GM23338 (cell line): ENCODE results near the gene MKLN1. TPM values are rescaled to one million over a fixed set of nuclear protein-coding genes. Genes with fewer than 3 reads are reported as not detected.

Experiments used
- ATAC-seq: fragments of 200-7000 bp; cut with Tn5 transposase; 3 replicates; pipeline ENCODE4 v1.9.1; 2020
- DNase-seq: peaks from one replicate; pipeline ENCODE4 v3.0.0-alpha.2; 2015; ENCODE audit warnings: low spot score
- H2AFZ ChIP-seq: fragments of 200-600 bp; sonication (generic); 2 replicates; pipeline ENCODE4 v1.8.0; 2016; ENCODE audit warnings: antibody characterized with exemption, mild to moderate bottlenecking, moderate library complexity
- H3F3A ChIP-seq: fragments of 200-600 bp; sonication (generic); replicated peaks from 2 replicates; pipeline ENCODE4 v1.8.0; 2017; ENCODE audit warnings: antibody characterized with exemption, mixed run types, low read depth
- H3K27ac ChIP-seq: fragments of 200-600 bp; sonication (generic); 2 replicates; pipeline ENCODE4 v1.6.1; 2016; ENCODE audit warnings: low read depth
- H3K27me3 ChIP-seq: fragments of 200-600 bp; sonication (generic); 2 replicates; pipeline ENCODE4 v1.8.0; 2016; ENCODE audit warnings: mild to moderate bottlenecking, mixed run types, moderate library complexity; ENCODE audit not compliant: insufficient read depth
- H3K36me3 ChIP-seq: fragments of 200-600 bp; sonication (generic); 2 replicates; pipeline ENCODE4 v1.8.0; 2016; ENCODE audit warnings: mild to moderate bottlenecking; ENCODE audit not compliant: insufficient read depth
- H3K4me1 ChIP-seq: fragments of 200-600 bp; sonication (generic); 2 replicates; pipeline ENCODE4 v1.8.0; 2016; ENCODE audit warnings: mild to moderate bottlenecking, moderate library complexity; ENCODE audit not compliant: insufficient read depth
- H3K4me2 ChIP-seq: fragments of 200-600 bp; sonication (generic); 2 replicates; pipeline ENCODE4 v1.7.1; 2017; ENCODE audit warnings: mixed run types
- H3K4me3 ChIP-seq: fragments of 200-600 bp; sonication (generic); 2 replicates; pipeline ENCODE4 v1.6.1; 2016; ENCODE audit warnings: mixed run types
- H3K79me2 ChIP-seq: fragments of 200-600 bp; sonication (generic); replicated peaks from 2 replicates; pipeline ENCODE4 v1.8.0; 2017; ENCODE audit warnings: mild to moderate bottlenecking; ENCODE audit not compliant: insufficient read depth
- H3K9me2 ChIP-seq: fragments of 200-600 bp; sonication (generic); 2 replicates; pipeline ENCODE4 v1.8.0; 2017; ENCODE audit not compliant: insufficient read depth
- H4K20me1 ChIP-seq: fragments of 200-600 bp; sonication (generic); replicated peaks from 2 replicates; pipeline ENCODE4 v1.8.0; 2017; ENCODE audit warnings: mild to moderate bottlenecking; ENCODE audit not compliant: insufficient read depth
- H3K27ac Mint-ChIP-seq: 2 replicates; pipeline ENCODE4 v1.8.0; 2020; ENCODE audit warnings: inconsistent platforms, mild to moderate bottlenecking, moderate library complexity, mixed read lengths
- H3K27me3 Mint-ChIP-seq: 3 replicates; pipeline ENCODE4 v1.8.0; 2022; ENCODE audit warnings: low read depth, mild to moderate bottlenecking, moderate library complexity, mixed read lengths, inconsistent platforms; ENCODE audit not compliant: insufficient read depth, poor library complexity
- H3K36me3 Mint-ChIP-seq: 3 replicates; pipeline ENCODE4 v1.8.0; 2021; ENCODE audit warnings: low read depth, mild to moderate bottlenecking, inconsistent platforms, moderate library complexity, mixed read lengths
- H3K4me1 Mint-ChIP-seq: 3 replicates; pipeline ENCODE4 v1.8.0; 2020; ENCODE audit warnings: mild to moderate bottlenecking, inconsistent platforms, mixed read lengths
- H3K4me3 Mint-ChIP-seq: 3 replicates; pipeline ENCODE4 v1.8.0; 2021; ENCODE audit warnings: moderate library complexity, mild to moderate bottlenecking, inconsistent platforms, mixed read lengths
- H3K9me3 Mint-ChIP-seq: 3 replicates; pipeline ENCODE4 v1.8.0; 2020; ENCODE audit warnings: moderate library complexity, mild to moderate bottlenecking, inconsistent platforms, mixed read lengths
- CTCF ChIP-seq, 2 experiments: fragments of 200-600 bp in 1 of 2; sonication (generic) in 1 of 2; conservative IDR thresholded peaks; 2 replicates each; pipeline versions ENCODE4 v1.5.1 to v1.6.1; 2016 to 2017; ENCODE audit warnings: antibody characterized with exemption in 2 of 2, low read depth in 2 of 2, mild to moderate bottlenecking in 2 of 2, moderate library complexity in 1 of 2
- EZH2 ChIP-seq: fragments of 200-600 bp; sonication (generic); IDR thresholded peaks from one replicate; pipeline ENCODE4 v1.8.0; 2017; ENCODE audit warnings: antibody characterized with exemption, mild to moderate bottlenecking, low read depth; ENCODE audit not compliant: unreplicated experiment
- EZH2phosphoT487 ChIP-seq: fragments of 200-600 bp; sonication (generic); IDR thresholded peaks from one replicate; pipeline ENCODE4 v1.8.1; 2018; ENCODE audit warnings: antibody characterized with exemption; ENCODE audit not compliant: unreplicated experiment
- JUNB ChIP-seq: IDR thresholded peaks from one replicate; pipeline ENCODE4 v1.6.1; 2016; ENCODE audit warnings: antibody characterized with exemption; ENCODE audit not compliant: unreplicated experiment
- NANOG ChIP-seq: IDR thresholded peaks from 2 replicates; pipeline ENCODE4 v1.6.1; 2016; ENCODE audit warnings: antibody characterized with exemption, borderline replicate concordance
- POLR2AphosphoS5 ChIP-seq: IDR thresholded peaks from 2 replicates; pipeline ENCODE4 v1.6.1; 2016; ENCODE audit warnings: antibody characterized with exemption, low read depth
- REST ChIP-seq: IDR thresholded peaks from one replicate; pipeline ENCODE4 v1.6.1; 2018; ENCODE audit warnings: antibody characterized with exemption; ENCODE audit not compliant: unreplicated experiment
- ZNF114 ChIP-seq: fragments of 250-450 bp; sonication (Bioruptor Pico); IDR thresholded peaks from 2 replicates; pipeline ENCODE4 v1.5.0; 2020; ENCODE audit warnings: mild to moderate bottlenecking, moderate library complexity
- polyA plus RNA-seq: library from polyadenylated mRNA; unstranded; fragments of >200 nt; fragmentation: Nextera tagmentation; extraction: Ambion mirVana; gene quantifications from 2 replicates; pipeline ENCODE4 v1.2.1, GENCODE V29; 2016
- total RNA-seq: library from RNA; depleted of rRNA; stranded (reverse); fragments of >200 nt; shearing (Covaris generic); gene quantifications from 2 replicates; pipeline ENCODE4 v1.2.3, GENCODE V29; 2014

The MKLN1 gene
- total and polyA plus RNA-seq, 2 experiments from 2014 or later, result 25.3 to 46.5 TPM

- Histone ChIP-seq H3K4me2 (no peak overlapping the region), H3K9me2 (no peaks in the 10 kb centered on the region), H2AFZ (no peak overlapping the region), H3K27me3 (no peaks in the 10 kb centered on the region), H3K27ac (peak overlapping the region; percentile 91), H3F3A (peaks cover 86% of the 10 kb centered on the region), H3K36me3 (peaks cover 81% of the 10 kb centered on the region), H3K79me2 (peaks cover 54% of the 10 kb centered on the region), H3K4me3 (no peak overlapping the region), H3K4me1 (peaks cover 12% of the 10 kb centered on the region), H4K20me1 (peaks cover 56% of the 10 kb centered on the region)
- TF ChIP-seq CTCF (conservative IDR thresholded peaks at IDR 0.05; ENCODE audit: low read depth in 2 of 2), result peak; percentile 73 to 77
- no peak for TF ChIP-seq ZNF114 (CRISPR knock-in tag)
- no peak for TF ChIP-seq EZH2
- Mint-ChIP-seq H3K27me3 (peaks cover 58% of the 10 kb centered on the region), H3K27ac (peak overlapping the region; percentile 82), H3K9me3 (no peaks in the 10 kb centered on the region; the same call in 2 of the 3 replicates), H3K4me3 (no peak overlapping the region), H3K4me1 (peaks cover 66% of the 10 kb centered on the region), H3K36me3 (peaks cover 97% of the 10 kb centered on the region)
- DNase-seq (peak; percentile 73), ATAC-seq (peak; percentile 40)
Observed at GRCh38 chr7:131507592-131508331, 180.1 kb downstream of the MKLN1 start.

- no peak overlapping the region for H3K4me2 ChIP-seq
- no peaks in the 10 kb centered on the region for H3K9me2 ChIP-seq
- H2AFZ ChIP-seq, result no peak overlapping the region
- peaks cover 72% of the 10 kb centered on the region for H3K4me1 Mint-ChIP-seq
- peak overlapping the region; percentile 81 for H3K27ac Mint-ChIP-seq
- no peak overlapping the region for H3K4me3 Mint-ChIP-seq
- peaks cover 86% of the 10 kb centered on the region for H3F3A ChIP-seq
- no peaks in the 10 kb centered on the region for H3K27me3 ChIP-seq
- H3K27ac ChIP-seq, result peak overlapping the region; percentile 89
- peaks cover 61% of the 10 kb centered on the region for H4K20me1 ChIP-seq
- no peak for TF ChIP-seq NANOG
- 0 out of 2 replicates have a peak, but pooled peaks have one; percentile 4 for TF ChIP-seq POLR2AphosphoS5
- peaks cover 54% of the 10 kb centered on the region for H3K27me3 Mint-ChIP-seq
- no peak for DNase-seq
- peaks cover 21% of the 10 kb centered on the region for H3K4me1 ChIP-seq
- H3K36me3 ChIP-seq, result peaks cover 77% of the 10 kb centered on the region
- no peak overlapping the region for H3K4me3 ChIP-seq
- H3K36me3 Mint-ChIP-seq, result peaks cover 92% of the 10 kb centered on the region
- ATAC-seq, result no peak
- H3K9me3 Mint-ChIP-seq, result no peaks in the 10 kb centered on the region; the same call in 2 of the 3 replicates
- peaks cover 66% of the 10 kb centered on the region for H3K79me2 ChIP-seq
Observed at GRCh38 chr7:131508754-131509486, 181.2 kb downstream of the MKLN1 start.

GRCh38 chr7:131509781-131510180 lies 182.1 kb downstream of the MKLN1 start:
- Mint-ChIP-seq H3K27ac (peak overlapping the region; percentile 81; the same call in 1 of the 2 replicates), H3K9me3 (no peaks in the 10 kb centered on the region; the same call in 2 of the 3 replicates), H3K4me1 (peaks cover 69% of the 10 kb centered on the region), H3K27me3 (peaks cover 50% of the 10 kb centered on the region), H3K36me3 (peaks cover 84% of the 10 kb centered on the region), H3K4me3 (no peak overlapping the region)
- peaks cover 86% of the 10 kb centered on the region for H3F3A ChIP-seq
- H3K79me2 ChIP-seq, result peaks cover 75% of the 10 kb centered on the region
- no peak overlapping the region for H2AFZ ChIP-seq
- no peak overlapping the region for H3K4me2 ChIP-seq
- no peak for DNase-seq
- H4K20me1 ChIP-seq, result peaks cover 66% of the 10 kb centered on the region
- ATAC-seq, result no peak
- H3K27ac ChIP-seq, result peak overlapping the region; percentile 89
- H3K4me3 ChIP-seq, result no peak overlapping the region
- H3K27me3 ChIP-seq, result no peaks in the 10 kb centered on the region
- H3K36me3 ChIP-seq, result peaks cover 68% of the 10 kb centered on the region
- no peaks in the 10 kb centered on the region for H3K9me2 ChIP-seq
- H3K4me1 ChIP-seq, result peaks cover 24% of the 10 kb centered on the region
- TF ChIP-seq REST (no peak), CTCF (conservative IDR thresholded peaks at IDR 0.05; ENCODE audit: low read depth in 2 of 2) (no peak), EZH2phosphoT487 (no peak), JUNB (no peak)
